GM12892 (cell line): ENCODE data around the gene CLK2.

ENCODE experiments used
- POLR2AphosphoS5 ChIP-seq: IDR thresholded peaks from 2 replicates; pipeline ENCODE4 v1.6.1; 2011; ENCODE audit warnings: low read depth, low read length, control low read depth
- TAF1 ChIP-seq: IDR thresholded peaks from 2 replicates; pipeline ENCODE4 v1.6.1; 2011; ENCODE audit warnings: low read depth, mild to moderate bottlenecking, control low read depth, low read length, borderline replicate concordance

DNA sequence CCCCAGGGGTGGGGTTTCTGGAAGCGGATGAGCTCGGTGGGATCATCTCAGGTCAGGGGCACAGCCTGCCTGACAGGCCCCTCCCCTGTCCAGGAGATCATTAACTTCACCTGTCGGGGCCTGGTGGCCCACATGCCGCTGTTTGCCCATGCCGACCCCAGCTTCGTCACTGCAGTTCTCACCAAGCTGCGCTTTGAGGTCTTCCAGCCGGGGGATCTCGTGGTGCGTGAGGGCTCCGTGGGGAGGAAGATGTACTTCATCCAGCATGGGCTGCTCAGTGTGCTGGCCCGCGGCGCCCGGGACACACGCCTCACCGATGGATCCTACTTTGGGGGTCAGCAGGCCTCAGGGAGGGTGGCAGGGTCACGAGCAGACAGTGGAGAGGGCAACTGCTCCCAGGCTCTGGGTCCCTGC lies 12.3 kb upstream of the CLK2 start:
- TF ChIP-seq POLR2AphosphoS5 (no peak), TAF1 (no peak)
